Right lobe of liver (tissue), 6 donors: ENCODE measurements around the gene POU2F1. TPM values are rescaled to one million over a fixed set of nuclear protein-coding genes. Genes with fewer than 3 reads are reported as not detected.
A peak's percentile ranks its signal among the peaks of the same experiment; 100 is the strongest.

Experiments used
- ATAC-seq, 4 donors: fragments of 200-7000 bp; cut with Tn5 transposase; one replicate each; pipeline ENCODE4 v1.9.1; 2020; ENCODE audit warnings: mild to moderate bottlenecking in 4 of 4, moderate library complexity in 4 of 4
- DNase-seq, 3 donors: peaks; one replicate each; pipeline ENCODE4 v3.0.0-alpha.2; 2020
- H3K27ac ChIP-seq, 3 donors: fragments of 200-600 bp; one replicate each; pipeline ENCODE4 v1.8.0; 2022
- H3K27me3 ChIP-seq, 2 donors: fragments of 200-600 bp; one replicate each; pipeline ENCODE4 v1.8.0; 2022
- H3K36me3 ChIP-seq, 4 donors: fragments of 200-600 bp; sonication (generic) in 1 of 4; one replicate each; pipeline versions ENCODE4 v1.5.1 to v1.8.0; 2017 to 2022; ENCODE audit warnings: control low read depth in 1 of 4
- H3K4me1 ChIP-seq, 4 donors: fragments of 200-600 bp; sonication (generic) in 1 of 4; one replicate each; pipeline versions ENCODE4 v1.5.1 to v1.8.0; 2017 to 2022; ENCODE audit warnings: control low read depth in 1 of 4
- H3K4me3 ChIP-seq, 3 donors: fragments of 200-600 bp; one replicate each; pipeline ENCODE4 v1.8.0; 2022
- H3K9me3 ChIP-seq, 4 donors: fragments of 200-600 bp; sonication (generic) in 1 of 4; one replicate each; pipeline versions ENCODE4 v1.5.1 to v1.8.0; 2017 to 2022; ENCODE audit warnings: control low read depth in 1 of 4
- POLR2A ChIP-seq: fragments of 450-650 bp; IDR thresholded peaks from one replicate; pipeline ENCODE4 v1.6.1; 2017; ENCODE audit warnings: antibody characterized with exemption, mild to moderate bottlenecking
- WGBS: methylation state at CpG from one replicate; pipeline ENCODE4 v1.1.6; 2018; ENCODE audit warnings: low coverage, low lambda C conversion rate; ENCODE audit not compliant: insufficient coverage; ENCODE audit errors: missing lambda C conversion rate; 5-methylcytosine and 5-hydroxymethylcytosine counted together
- intact Hi-C, 2 donors: fragments of 100-400 bp; cut with DNase I; formaldehyde crosslinking; loops; one replicate each; pipeline versions ENCODE4 v1.11.2 to v1.14.1; 2022
- total RNA-seq, 6 experiments: library from RNA; depleted of rRNA in 2 of 6; stranded (reverse); fragments of >200 nt in 2 of 6; fragmentation: NEBNext Ultra II Directional in 3 of 6; extraction: Animal tissue kit (Norgen Biotek cat#: 25700) in 3 of 6; gene quantifications; one replicate each; pipeline versions ENCODE4 v1.1.0 to v1.2.4, GENCODE V29; 2016 to 2023
- TF ChIP-seq, protein P1 (sequence below), 4 donors: fragments of 200-600 bp in 3 of 4; fragments of 450-650 bp in 1 of 4; IDR thresholded peaks; one replicate each; pipeline versions ENCODE4 v1.5.1 to v1.8.0; 2016 to 2022; ENCODE audit warnings: antibody characterized with exemption in 4 of 4, mild to moderate bottlenecking in 2 of 4
- donor health status: DM: no; HTN: yes; CAD: no.
- donor health status: DM: no; HTN: no; CAD: no.
- donor health status: DM: no; HTN: no; CAD: no.
- donor health status: DM: no; HTN: yes; CAD: no.
- donor health status: DM: no; HTN: yes; CAD: no.

Gene POU2F1
- total RNA-seq, 6 experiments from 2014 or later = 4.8 to 10.3 (median 6.2) TPM

DNA sequence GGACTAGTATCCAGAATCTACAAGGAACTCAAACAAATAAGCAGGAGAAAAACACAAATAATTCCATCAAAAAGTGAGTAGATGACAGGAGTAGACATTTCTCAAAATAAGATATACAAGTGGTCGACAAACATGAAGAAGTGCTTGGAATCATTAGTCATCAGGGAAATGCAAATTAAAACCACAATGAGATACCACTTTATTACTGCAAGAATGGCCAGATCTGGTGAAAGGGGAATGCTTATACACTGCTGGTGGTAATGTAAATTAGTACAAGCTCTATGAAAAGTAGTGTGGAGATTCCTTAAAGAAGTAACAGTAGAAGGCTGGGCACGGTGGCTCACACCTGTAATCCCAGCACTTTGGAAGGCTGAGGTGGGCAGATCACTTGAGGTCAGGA, 73.8 kb downstream of the POU2F1 start:
- H3K27ac ChIP-seq = no peak overlapping the region
- no peak overlapping the region for H3K4me3 ChIP-seq
- TF ChIP-seq POLR2A = no peak
- TF ChIP-seq, protein P1, sequence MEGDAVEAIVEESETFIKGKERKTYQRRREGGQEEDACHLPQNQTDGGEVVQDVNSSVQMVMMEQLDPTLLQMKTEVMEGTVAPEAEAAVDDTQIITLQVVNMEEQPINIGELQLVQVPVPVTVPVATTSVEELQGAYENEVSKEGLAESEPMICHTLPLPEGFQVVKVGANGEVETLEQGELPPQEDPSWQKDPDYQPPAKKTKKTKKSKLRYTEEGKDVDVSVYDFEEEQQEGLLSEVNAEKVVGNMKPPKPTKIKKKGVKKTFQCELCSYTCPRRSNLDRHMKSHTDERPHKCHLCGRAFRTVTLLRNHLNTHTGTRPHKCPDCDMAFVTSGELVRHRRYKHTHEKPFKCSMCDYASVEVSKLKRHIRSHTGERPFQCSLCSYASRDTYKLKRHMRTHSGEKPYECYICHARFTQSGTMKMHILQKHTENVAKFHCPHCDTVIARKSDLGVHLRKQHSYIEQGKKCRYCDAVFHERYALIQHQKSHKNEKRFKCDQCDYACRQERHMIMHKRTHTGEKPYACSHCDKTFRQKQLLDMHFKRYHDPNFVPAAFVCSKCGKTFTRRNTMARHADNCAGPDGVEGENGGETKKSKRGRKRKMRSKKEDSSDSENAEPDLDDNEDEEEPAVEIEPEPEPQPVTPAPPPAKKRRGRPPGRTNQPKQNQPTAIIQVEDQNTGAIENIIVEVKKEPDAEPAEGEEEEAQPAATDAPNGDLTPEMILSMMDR (IDR thresholded peaks at IDR 0.05) = no peak
- ATAC-seq (no peak), DNase-seq (no peak)
- no peaks in the 10 kb centered on the region for H3K36me3 ChIP-seq
- H3K4me1 ChIP-seq = peaks cover 0 to 64% (median 19%) of the 10 kb centered on the region in 4 donors
- 63% methylated on average over 2 of the region's 2 CpGs for WGBS
- H3K27me3 ChIP-seq = no peaks in the 10 kb centered on the region
- intact Hi-C loops = no loop called here
- no peaks in the 10 kb centered on the region for H3K9me3 ChIP-seq

DNA sequence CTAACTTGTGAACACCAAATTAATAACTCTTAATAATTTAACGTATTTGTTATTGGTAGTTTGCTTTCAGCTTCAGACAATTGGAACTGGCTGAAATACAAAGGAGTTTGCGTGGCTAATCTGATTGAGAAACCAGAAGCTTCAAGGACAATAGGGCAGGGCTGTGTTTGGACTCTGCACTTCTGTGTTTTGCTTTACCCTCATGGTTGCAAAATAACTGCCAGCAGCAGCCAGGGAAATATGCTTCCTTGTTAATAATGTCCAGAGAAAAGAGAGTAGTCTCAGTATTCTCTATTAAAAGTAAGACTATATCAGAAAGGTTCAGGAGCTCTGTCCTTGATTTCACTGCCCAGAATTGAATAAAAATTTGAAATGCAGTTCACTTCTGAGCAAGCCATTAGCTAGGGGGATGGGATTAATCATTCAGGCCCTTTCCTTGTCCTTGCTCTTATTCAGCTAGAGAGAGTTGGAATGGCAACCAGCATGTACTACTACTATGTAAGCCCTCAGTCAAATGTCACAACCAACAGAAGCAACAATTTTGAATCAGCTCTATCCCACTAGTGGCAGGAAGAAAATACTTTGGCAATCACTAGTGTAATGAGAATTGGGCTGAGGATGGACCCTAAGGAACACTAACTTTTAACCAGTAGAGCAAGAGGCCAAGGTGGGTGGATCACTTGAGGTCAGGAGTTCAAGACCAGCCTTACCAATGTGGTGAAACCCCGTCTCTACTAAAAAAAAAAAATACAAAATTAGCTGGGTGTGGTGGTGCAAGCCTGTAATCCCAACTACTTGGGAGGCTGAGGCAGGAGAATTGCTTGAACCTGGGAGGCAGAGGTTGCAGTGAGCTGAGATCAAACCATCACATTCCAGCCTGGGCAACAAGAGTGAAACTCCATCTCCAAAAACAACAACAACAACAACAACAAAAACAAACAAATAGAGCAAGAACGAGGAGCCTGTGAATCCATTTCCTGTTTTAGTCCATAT, 76.8 kb downstream of the POU2F1 start:
- Histone ChIP-seq H3K27me3 (no peaks in the 10 kb centered on the region), H3K9me3 (no peaks in the 10 kb centered on the region), H3K27ac (peak overlapping the region; percentile 68 to 74 (median 70)), H3K4me3 (no peak overlapping the region), H3K36me3 (no peaks in the 10 kb centered on the region), H3K4me1 (peaks cover 0 to 39% (median 19%) of the 10 kb centered on the region in 4 donors)
- TF ChIP-seq, protein P1 (IDR thresholded peaks at IDR 0.05) = no peak
- no peak for TF ChIP-seq POLR2A
- ATAC-seq (peak; percentile 86 to 96 (median 94)), DNase-seq (peak in 2 of 3 donors; percentile 35 to 78)
- 7% methylated on average over 4 of the region's 4 CpGs for WGBS
- intact Hi-C loops = no loop called here

DNA sequence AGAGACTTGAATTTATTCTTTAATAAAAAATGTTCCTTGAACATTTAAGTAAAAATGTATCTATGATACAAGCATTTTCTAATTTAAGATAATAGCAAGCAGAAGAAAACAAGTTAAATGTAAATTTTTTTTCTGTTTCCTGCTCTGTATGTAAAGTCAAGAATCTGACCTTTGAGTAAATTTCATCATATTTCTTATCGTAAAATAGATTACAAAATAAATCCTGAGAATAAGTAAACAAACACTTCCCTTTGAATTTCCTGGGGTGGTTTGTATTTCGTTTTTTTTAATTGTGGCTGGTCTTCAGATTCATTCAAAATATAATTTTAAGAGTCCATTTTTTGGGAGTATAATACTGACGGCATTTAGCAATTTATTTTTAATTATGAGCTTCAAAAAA, 77.6 kb downstream of the POU2F1 start:
- 12% methylated on average over 3 of the region's 3 CpGs for WGBS
- ATAC-seq (peak; percentile 28 to 65 (median 56)), DNase-seq (no peak)
- Histone ChIP-seq H3K4me3 (no peak overlapping the region), H3K9me3 (no peaks in the 10 kb centered on the region), H3K4me1 (peaks cover 0 to 31% (median 16%) of the 10 kb centered on the region in 4 donors), H3K27me3 (no peaks in the 10 kb centered on the region), H3K27ac (peak overlapping the region; percentile 68 to 74 (median 70)), H3K36me3 (no peaks in the 10 kb centered on the region)
- TF ChIP-seq, protein P1 (IDR thresholded peaks at IDR 0.05) = no peak
- TF ChIP-seq POLR2A = no peak
- intact Hi-C loops = no loop called here

DNA sequence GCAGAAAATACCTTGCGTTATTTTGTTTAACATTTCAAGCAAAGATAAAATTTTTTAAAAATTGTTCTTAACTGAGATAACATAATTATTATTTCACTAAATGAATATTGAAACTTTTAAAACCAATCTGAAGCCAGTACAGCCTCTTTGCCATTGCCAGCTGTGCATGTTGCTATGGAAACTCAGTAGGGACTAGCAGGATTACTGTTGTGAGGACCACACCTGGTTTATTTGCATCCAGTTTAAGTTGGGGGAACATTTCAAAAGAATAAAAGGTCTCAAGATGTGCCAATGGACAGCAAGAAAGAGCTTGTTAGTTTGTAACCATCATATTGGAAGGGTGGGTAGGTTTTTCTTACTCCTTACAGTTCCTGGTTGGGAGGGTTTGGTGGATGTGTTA, 80.7 kb downstream of the POU2F1 start:
- intact Hi-C loops = no loop called here
- ATAC-seq (no peak), DNase-seq (no peak)
- no peaks in the 10 kb centered on the region for H3K27me3 ChIP-seq
- peaks cover 0 to 29% (median 11%) of the 10 kb centered on the region in 4 donors for H3K4me1 ChIP-seq
- WGBS = 88% methylated on average over 1 of the region's 1 CpG
- H3K9me3 ChIP-seq = no peaks in the 10 kb centered on the region
- no peak overlapping the region for H3K4me3 ChIP-seq
- no peak overlapping the region for H3K27ac ChIP-seq
- H3K36me3 ChIP-seq = no peaks in the 10 kb centered on the region
- TF ChIP-seq POLR2A = no peak
- TF ChIP-seq, protein P1 (IDR thresholded peaks at IDR 0.05) = no peak
